HepG2 (cell line): ENCODE data around the gene FCAMR. TPM values are rescaled to one million over a fixed set of nuclear protein-coding genes. Genes with fewer than 3 reads are reported as not detected.

ENCODE experiments used
- ATAC-seq: fragments of 200-7000 bp; cut with Tn5 transposase; 3 replicates; pipeline ENCODE4 v1.9.1; 2020; ENCODE audit warnings: mild to moderate bottlenecking, moderate library complexity
- BruUV-seq: library from RNA; stranded (reverse); fragments of 400-500 nt; replicated peaks from 2 replicates; lab custom pipeline; 2021; lab: Mats Ljungman, UMichigan
- CTCF ChIA-PET: fragments of 300-600 bp; formaldehyde crosslinking; extraction: SDS; loops from one replicate; lab custom pipeline; 2021; ENCODE audit warnings: low total read pairs, inconsistent platforms, low intra/inter-chr PET ratio; lab: Yijun Ruan, JAX
- POLR2A ChIA-PET: fragments of 350-600 bp; sonication (Branson Sonifier 250); formaldehyde crosslinking; loops from one replicate; lab custom pipeline; 2020; ENCODE audit warnings: antibody characterized with exemption, inconsistent platforms; lab: Yijun Ruan, JAX
- DNase-seq: peaks from one replicate; pipeline ENCODE4 v3.0.0-alpha.2; 2015; ENCODE audit warnings: low spot score
- FAIRE-seq: peaks from 3 replicates; lab custom pipeline; 2011; peaks lifted over from hg19 to GRCh38; lab: Jason Lieb, UNC
- H2AFZ ChIP-seq: one replicate; pipeline ENCODE4 v1.6.1; 2011; ENCODE audit warnings: low read length, inconsistent platforms
- H3K27ac ChIP-seq: fragments of 300-600 bp; 3 replicates; pipeline ENCODE4 v1.8.0; 2011; ENCODE audit warnings: mixed run types, mild to moderate bottlenecking, mixed read lengths, low read length, inconsistent platforms; ENCODE audit not compliant: insufficient read depth; ENCODE audit errors: extremely low read length
- H3K27me3 ChIP-seq, 2 experiments: fragments of 200-600 bp in 1 of 2; 2 replicates in 1 of 2; 3 replicates in 1 of 2; pipeline versions ENCODE4 v1.6.0 to v1.8.0; 2011; ENCODE audit warnings: low read length in 2 of 2, mild to moderate bottlenecking in 2 of 2, moderate library complexity in 2 of 2, inconsistent platforms in 1 of 2; ENCODE audit not compliant: insufficient read depth in 2 of 2, control insufficient read depth in 1 of 2
- H3K36me3 ChIP-seq, 2 experiments: fragments of 200-600 bp in 1 of 2; replicated peaks in 1 of 2; 2 replicates in 1 of 2; 3 replicates in 1 of 2; pipeline versions ENCODE4 v1.5.1 to v1.8.0; 2011; ENCODE audit warnings: low read length in 2 of 2, inconsistent platforms in 1 of 2; ENCODE audit not compliant: insufficient read depth in 2 of 2, control insufficient read depth in 1 of 2
- H3K4me1 ChIP-seq: 2 replicates; pipeline ENCODE4 v1.5.1; 2012; ENCODE audit warnings: low read length, inconsistent platforms; ENCODE audit not compliant: insufficient read depth
- H3K4me2 ChIP-seq: 2 replicates; pipeline ENCODE4 v1.6.0; 2011; ENCODE audit warnings: low read depth, low read length, inconsistent platforms
- H3K4me3 ChIP-seq, 3 experiments: fragments of 200-600 bp in 1 of 3; sonication (generic), shearing (Covaris generic) in 1 of 3; replicated peaks in 1 of 3; 2 replicates each; pipeline ENCODE4 v1.5.1; 2011 to 2016; ENCODE audit warnings: low read length in 3 of 3, inconsistent platforms in 2 of 3, low read depth in 2 of 3, mild to moderate bottlenecking in 2 of 3, control low read depth in 1 of 3, mixed read lengths in 1 of 3; ENCODE audit not compliant: insufficient read depth in 1 of 3
- H3K79me2 ChIP-seq: one replicate; pipeline ENCODE4 v1.6.1; 2011; ENCODE audit warnings: low read length, inconsistent platforms; ENCODE audit not compliant: insufficient read depth
- H3K9ac ChIP-seq: 2 replicates; pipeline ENCODE4 v1.6.0; 2011; ENCODE audit warnings: mild to moderate bottlenecking, low read depth, low read length, inconsistent platforms; ENCODE audit not compliant: insufficient read depth
- H3K9me3 ChIP-seq: 2 replicates; pipeline ENCODE4 v1.5.1; 2012; ENCODE audit warnings: mild to moderate bottlenecking, low read length
- H4K20me1 ChIP-seq: 2 replicates; pipeline ENCODE4 v1.6.0; 2011; ENCODE audit warnings: inconsistent platforms, mild to moderate bottlenecking, low read length, moderate library complexity; ENCODE audit not compliant: insufficient read depth
- DRAP1 ChIP-seq: IDR thresholded peaks from 2 replicates; pipeline ENCODE4 v1.6.1; 2016; ENCODE audit warnings: missing genetic modification reagents, missing compliant biosample characterization
- GATAD2A ChIP-seq: IDR thresholded peaks from 2 replicates; pipeline ENCODE4 v1.6.1; 2016
- GTF2F1 ChIP-seq: fragments of 150-350 bp; IDR thresholded peaks from 2 replicates; pipeline ENCODE4 v1.6.1; 2014; ENCODE audit warnings: low read length
- HIVEP1 ChIP-seq: sonication (generic); formaldehyde crosslinking; IDR thresholded peaks from 2 replicates; pipeline ENCODE4 v1.4.0; 2020; ENCODE audit warnings: mild to moderate bottlenecking, missing genetic modification reagents
- HNRNPUL1 ChIP-seq: fragments of 200-400 bp; formaldehyde crosslinking; IDR thresholded peaks from 2 replicates; pipeline ENCODE4 v1.6.1; 2017; ENCODE audit warnings: low read depth, mild to moderate bottlenecking, low read length, moderate library complexity
- IRF2 ChIP-seq: IDR thresholded peaks from 2 replicates; pipeline ENCODE4 v1.6.1; 2018; ENCODE audit warnings: missing genetic modification reagents, missing compliant biosample characterization
- MAFG ChIP-seq: sonication (generic); formaldehyde crosslinking; IDR thresholded peaks from 2 replicates; pipeline ENCODE4 v1.5.1; 2020; ENCODE audit warnings: mild to moderate bottlenecking, missing genetic modification reagents
- PAWR ChIP-seq: sonication (generic); formaldehyde crosslinking; IDR thresholded peaks from 2 replicates; pipeline ENCODE4 v1.4.0; 2020; ENCODE audit warnings: missing genetic modification reagents, mild to moderate bottlenecking, borderline replicate concordance
- POGZ ChIP-seq: sonication (generic); formaldehyde crosslinking; IDR thresholded peaks from 2 replicates; pipeline ENCODE4 v1.4.0; 2020; ENCODE audit warnings: mild to moderate bottlenecking, missing genetic modification reagents
- SAP130 ChIP-seq: IDR thresholded peaks from 2 replicates; pipeline ENCODE4 v1.6.1; 2016; ENCODE audit warnings: low read depth
- SMC3 ChIP-seq: IDR thresholded peaks from 2 replicates; pipeline ENCODE4 v1.6.1; 2011; ENCODE audit warnings: low read length, improper control_type of control experiment
- STAG1 ChIP-seq: sonication (generic); formaldehyde crosslinking; IDR thresholded peaks from 2 replicates; pipeline ENCODE4 v1.4.0; 2020; ENCODE audit warnings: missing genetic modification reagents
- TBX2 ChIP-seq: sonication (generic); formaldehyde crosslinking; IDR thresholded peaks from 2 replicates; pipeline ENCODE4 v1.5.0; 2020; ENCODE audit warnings: missing genetic modification reagents, mild to moderate bottlenecking, borderline replicate concordance
- ZFP62 ChIP-seq: sonication (generic); formaldehyde crosslinking; IDR thresholded peaks from 2 replicates; pipeline ENCODE4 v1.4.0; 2020; ENCODE audit warnings: missing genetic modification reagents
- ZNF235 ChIP-seq: sonication (generic); formaldehyde crosslinking; IDR thresholded peaks from 2 replicates; pipeline ENCODE4 v1.8.1; 2023; ENCODE audit warnings: mild to moderate bottlenecking, missing genetic modification reagents, borderline replicate concordance
- ZSCAN9 ChIP-seq: IDR thresholded peaks from 2 replicates; pipeline ENCODE4 v1.6.1; 2016; ENCODE audit warnings: borderline replicate concordance
- WGBS: methylation state at CpG from one replicate; pipeline ENCODE4 v1.1.6; 2017; ENCODE audit warnings: low lambda C conversion rate; 5-methylcytosine and 5-hydroxymethylcytosine counted together
- in situ Hi-C: cut with HindIII; loops from 2 replicates; pipeline ENCODE4 v1.10.0; 2017; ENCODE audit warnings: low pct_unique_long_range_greater_than_20kb; ENCODE audit not compliant: extremely low pct_ligation_motif_present
- intact Hi-C: fragments of 100-400 bp; cut with micrococcal nuclease; formaldehyde crosslinking; loops from one replicate; pipeline ENCODE4 v1.10.0; 2022; ENCODE audit not compliant: unreplicated experiment
- polyA plus RNA-seq, 8 experiments: library from polyadenylated mRNA; depleted of rRNA in 3 of 8; stranded (reverse) in 7 of 8; unstranded in 1 of 8; fragments of >200 nt; fragmentation: Illumina TruSeq in 4 of 8; extraction: Trizol in 4 of 8; gene quantifications; 2 replicates each; pipeline versions ENCODE4 v1.2.1 to v1.2.3, GENCODE V29; 2011 to 2016; ENCODE audit warnings: low read depth in 4 of 8, missing spikeins in 1 of 8, mixed read lengths in 1 of 8; ENCODE audit not compliant: insufficient read depth in 1 of 8
- total RNA-seq, 5 experiments: library from RNA; depleted of rRNA; stranded (reverse); fragments of >200 nt; fragmentation: Illumina TruSeq; extraction: Trizol; gene quantifications; 2 replicates each; pipeline ENCODE4 v1.2.3, GENCODE V29; 2016; ENCODE audit warnings: low read depth in 1 of 5
- TF ChIP-seq, protein P1 (sequence below), 2 experiments: sonication (generic) in 1 of 2; formaldehyde crosslinking in 1 of 2; IDR thresholded peaks; 2 replicates each; pipeline versions ENCODE4 v1.4.0 to v1.6.1; 2018 to 2020; ENCODE audit warnings: missing genetic modification reagents in 2 of 2, borderline replicate concordance in 1 of 2, low read depth in 1 of 2, mild to moderate bottlenecking in 1 of 2, missing biosample characterization in 1 of 2

The FCAMR gene
- total and polyA plus RNA-seq, 2 of the 13 experiments (the other 11 are each of a cell fraction or from before 2014, with no cell fraction given) = not detected

DNA sequence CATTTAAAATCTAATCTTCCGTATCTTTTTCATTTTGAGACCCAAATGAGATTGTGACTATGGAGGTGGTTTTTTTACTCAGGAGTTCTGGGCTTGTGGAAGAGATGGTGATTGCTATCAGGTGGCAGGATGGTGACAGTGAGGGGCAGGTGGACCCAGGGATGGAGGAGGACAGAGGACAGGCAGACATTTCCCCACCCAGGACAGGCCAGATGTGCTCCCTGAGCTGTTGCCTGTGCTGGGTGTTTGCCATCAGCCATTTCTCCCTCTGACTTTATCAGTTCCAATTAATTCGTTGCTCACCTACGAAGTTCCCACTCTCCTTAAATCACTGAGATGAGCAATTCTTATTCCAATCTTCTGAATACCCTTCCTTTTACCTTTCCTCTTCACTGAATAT lies 35.8 kb upstream of the FCAMR start:
- POLR2A ChIA-PET = interaction anchor here (1.1 kb wide), 1 partner anchor 47 kb away, joined by 3 read pairs; the partner anchor contains the start of gene PFKFB2
- Histone ChIP-seq H3K4me2 (no peak overlapping the region), H3K9ac (no peak overlapping the region), H3K36me3 (no peaks in the 10 kb centered on the region), H3K79me2 (no peaks in the 10 kb centered on the region), H3K4me3 (no peak overlapping the region), H4K20me1 (no peaks in the 10 kb centered on the region), H3K4me1 (peaks cover 89% of the 10 kb centered on the region), H3K27me3 (no peaks in the 10 kb centered on the region), H3K27ac (no peak overlapping the region), H2AFZ (no peak overlapping the region), H3K9me3 (no peaks in the 10 kb centered on the region)
- in situ Hi-C loops = no loop called here
- 93% methylated on average over 3 of the region's 3 CpGs for WGBS
- intact Hi-C loops = no loop called here
- FAIRE-seq (no peak), DNase-seq (no peak), ATAC-seq (no peak)
- no TSS peak for BruUV-seq
- no peak for TF ChIP-seq ZNF235 (CRISPR knock-in tag)
- TF ChIP-seq PAWR (CRISPR knock-in tag) = no peak
- no peak for TF ChIP-seq GTF2F1
- no peak for TF ChIP-seq MAFG
- no peak for TF ChIP-seq ZFP62 (CRISPR knock-in tag)
- no peak for TF ChIP-seq ZSCAN9 (CRISPR knock-in tag)
- CTCF ChIA-PET = no interaction called here

DNA sequence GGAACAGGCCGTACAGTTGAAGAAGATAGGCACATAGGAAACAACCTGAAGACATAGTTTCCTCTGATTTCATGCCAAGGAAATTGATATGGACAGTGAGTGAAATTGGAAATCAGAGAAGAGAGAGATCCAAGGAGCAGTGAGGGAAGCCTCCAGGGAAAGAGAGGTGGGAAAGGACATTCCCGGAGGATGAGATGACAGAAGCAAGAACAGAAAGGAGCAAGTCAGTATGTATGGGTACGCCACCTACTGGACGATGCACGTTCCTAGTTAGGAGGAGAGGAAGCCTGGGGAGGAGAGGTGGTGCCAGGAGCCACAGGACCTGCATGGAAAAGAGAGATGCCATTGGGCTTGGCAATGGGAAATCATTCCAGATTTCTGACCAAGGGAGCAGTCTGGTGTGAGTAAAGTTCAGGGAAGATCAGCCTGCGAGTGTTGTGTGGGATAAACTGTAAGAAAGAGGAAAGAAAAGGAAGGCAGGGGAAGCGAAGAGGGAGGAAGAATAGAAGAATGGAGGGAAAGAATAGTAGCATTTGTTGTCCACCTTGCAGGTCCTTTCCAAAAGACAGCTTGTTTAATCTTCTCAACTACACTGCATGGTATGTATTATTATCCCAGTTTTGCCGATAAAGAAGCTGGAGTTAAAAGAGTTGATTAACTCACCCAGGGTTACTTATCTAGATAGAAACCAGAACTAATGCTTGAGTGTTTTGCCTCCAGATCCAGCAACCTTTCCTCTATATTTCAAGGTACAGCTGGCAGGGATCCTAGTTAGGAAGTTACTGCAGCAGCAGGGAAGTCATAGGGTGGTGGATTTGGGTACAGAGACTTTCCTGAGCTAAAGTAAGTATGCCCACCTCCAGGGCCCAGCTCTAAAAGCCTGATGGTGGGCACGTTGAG lies 34.9 kb upstream of the FCAMR start:
- Histone ChIP-seq H3K9me3 (no peaks in the 10 kb centered on the region), H3K27ac (no peak overlapping the region), H2AFZ (no peak overlapping the region), H3K36me3 (no peaks in the 10 kb centered on the region), H3K4me2 (peak overlapping the region; percentile 56), H3K9ac (no peak overlapping the region), H4K20me1 (no peaks in the 10 kb centered on the region), H3K4me3 (no peak overlapping the region), H3K27me3 (no peaks in the 10 kb centered on the region), H3K4me1 (peaks cover 80% of the 10 kb centered on the region), H3K79me2 (no peaks in the 10 kb centered on the region)
- DNase-seq (peak; percentile 73), FAIRE-seq (peak; percentile 54), ATAC-seq (peak; percentile 80)
- 32% methylated on average over 9 of the region's 9 CpGs for WGBS
- BruUV-seq = no TSS peak
- CTCF ChIA-PET = interaction anchor here (0.8 kb wide), 1 partner anchor 68 kb away, joined by 3 read pairs; no protein-coding TSS in a partner anchor
- intact Hi-C loops (loop anchor here (2.0 kb wide), 1 partner anchor 46 kb away; the partner anchor contains the start of gene YOD1), in situ Hi-C loops (no loop called here)
- POLR2A ChIA-PET = interaction anchor here (1.3 kb wide), 1 partner anchor 15 kb away, joined by 3 read pairs; no protein-coding TSS in a partner anchor
- TF ChIP-seq GATAD2A (CRISPR knock-in tag) (peak; percentile 36; the same call in 1 of the 2 replicates), IRF2 (CRISPR knock-in tag) (peak; percentile 36; the same call in 1 of the 2 replicates), SAP130 (CRISPR knock-in tag) (peak; percentile 52), SMC3 (peak; percentile 67; the same call in 1 of the 2 replicates), HIVEP1 (CRISPR knock-in tag) (no peak), TBX2 (CRISPR knock-in tag) (no peak), HNRNPUL1 (no peak), DRAP1 (CRISPR knock-in tag) (no peak), STAG1 (peak; percentile 48), POGZ (CRISPR knock-in tag) (no peak)
- TF ChIP-seq, protein P1, sequence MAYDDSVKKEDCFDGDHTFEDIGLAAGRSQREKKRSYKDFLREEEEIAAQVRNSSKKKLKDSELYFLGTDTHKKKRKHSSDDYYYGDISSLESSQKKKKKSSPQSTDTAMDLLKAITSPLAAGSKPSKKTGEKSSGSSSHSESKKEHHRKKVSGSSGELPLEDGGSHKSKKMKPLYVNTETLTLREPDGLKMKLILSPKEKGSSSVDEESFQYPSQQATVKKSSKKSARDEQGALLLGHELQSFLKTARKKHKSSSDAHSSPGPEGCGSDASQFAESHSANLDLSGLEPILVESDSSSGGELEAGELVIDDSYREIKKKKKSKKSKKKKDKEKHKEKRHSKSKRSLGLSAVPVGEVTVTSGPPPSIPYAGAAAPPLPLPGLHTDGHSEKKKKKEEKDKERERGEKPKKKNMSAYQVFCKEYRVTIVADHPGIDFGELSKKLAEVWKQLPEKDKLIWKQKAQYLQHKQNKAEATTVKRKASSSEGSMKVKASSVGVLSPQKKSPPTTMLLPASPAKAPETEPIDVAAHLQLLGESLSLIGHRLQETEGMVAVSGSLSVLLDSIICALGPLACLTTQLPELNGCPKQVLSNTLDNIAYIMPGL (CRISPR knock-in tag; IDR thresholded peaks at IDR 0.05; ENCODE audit: borderline replicate concordance in 1 of 2, low read depth in 1 of 2) = peak; percentile 32 to 67; a peak in 1 of 4 replicates
